ENCODE measurements around the gene DENND5A. TPM values are rescaled to one million over a fixed set of nuclear protein-coding genes. Genes with fewer than 3 reads are reported as not detected.

Gene DENND5A
- total RNA-seq, 4 donors from 2014 or later: 30.4 to 52.9 (median 36.4) TPM

- TF ChIP-seq POLR2AphosphoS5 (IDR thresholded peaks at IDR 0.05) (no peak), EP300 (IDR thresholded peaks at IDR 0.05) (no peak), CTCF (IDR thresholded peaks at IDR 0.05) (no peak), POLR2A (IDR thresholded peaks at IDR 0.05) (no peak)
- H3K27ac ChIP-seq: no peak overlapping the region
- 87% methylated on average over 2 of the region's 2 CpGs for WGBS
These were observed 146.9 kb downstream of the DENND5A start for GRCh38 chr11:9118277-9118676.

GRCh38 chr11:9112075-9112474 is 153.1 kb downstream of the DENND5A start:
- H3K4me1 ChIP-seq: no peaks in the 10 kb centered on the region
- no peaks in the 10 kb centered on the region for H3K36me3 ChIP-seq
- no peak overlapping the region for H3K4me3 ChIP-seq
- TF ChIP-seq POLR2A (IDR thresholded peaks at IDR 0.05) (no peak), POLR2AphosphoS5 (IDR thresholded peaks at IDR 0.05) (no peak), EP300 (IDR thresholded peaks at IDR 0.05) (no peak), CTCF (IDR thresholded peaks at IDR 0.05) (no peak)
- H3K27me3 ChIP-seq: no peaks in the 10 kb centered on the region
- DNase-seq (ENCODE audit: low spot score in 2 of 2): no peak
- WGBS: 95% methylated on average over 2 of the region's 2 CpGs
- no peak overlapping the region for H3K27ac ChIP-seq
- no peaks in the 10 kb centered on the region for H3K9me3 ChIP-seq

More at GRCh38 chr11:9118277-9118676, 146.9 kb downstream of the DENND5A start:
- H3K9me3 ChIP-seq: no peaks in the 10 kb centered on the region
- no peak overlapping the region for H3K4me3 ChIP-seq
- no peaks in the 10 kb centered on the region for H3K27me3 ChIP-seq
- no peaks in the 10 kb centered on the region for H3K36me3 ChIP-seq
- no peak for DNase-seq (ENCODE audit: low spot score in 2 of 2)
- no peaks in the 10 kb centered on the region for H3K4me1 ChIP-seq

- WGBS: 84% methylated on average over 3 of the region's 3 CpGs
- TF ChIP-seq EP300 (IDR thresholded peaks at IDR 0.05) (no peak), POLR2AphosphoS5 (IDR thresholded peaks at IDR 0.05) (no peak), CTCF (IDR thresholded peaks at IDR 0.05) (no peak), POLR2A (IDR thresholded peaks at IDR 0.05) (no peak)
These were observed 155.1 kb downstream of the DENND5A start for GRCh38 chr11:9109858-9110731.

GRCh38 chr11:9104580-9104979 is 160.6 kb downstream of the DENND5A start:
- WGBS: 97% methylated on average over 7 of the region's 7 CpGs
- no peaks in the 10 kb centered on the region for H3K9me3 ChIP-seq
- H3K4me3 ChIP-seq: no peak overlapping the region
- H3K36me3 ChIP-seq: no peaks in the 10 kb centered on the region
- TF ChIP-seq POLR2AphosphoS5 (IDR thresholded peaks at IDR 0.05): no peak
- no peak for TF ChIP-seq POLR2A (IDR thresholded peaks at IDR 0.05)
- TF ChIP-seq CTCF (IDR thresholded peaks at IDR 0.05): no peak
- no peak for TF ChIP-seq EP300 (IDR thresholded peaks at IDR 0.05)
- DNase-seq (ENCODE audit: low spot score in 2 of 2): no peak
- no peak overlapping the region for H3K27ac ChIP-seq
- no peaks in the 10 kb centered on the region for H3K27me3 ChIP-seq
- H3K4me1 ChIP-seq: no peaks in the 10 kb centered on the region

More at GRCh38 chr11:9109858-9110731, 155.1 kb downstream of the DENND5A start:
- H3K36me3 ChIP-seq: no peaks in the 10 kb centered on the region
- H3K9me3 ChIP-seq: no peaks in the 10 kb centered on the region
- no peak overlapping the region for H3K27ac ChIP-seq
- H3K4me1 ChIP-seq: no peaks in the 10 kb centered on the region
- DNase-seq (ENCODE audit: low spot score in 2 of 2): no peak
- H3K4me3 ChIP-seq: no peak overlapping the region
- H3K27me3 ChIP-seq: no peaks in the 10 kb centered on the region

- DNase-seq (ENCODE audit: low spot score in 2 of 2): no peak
- TF ChIP-seq POLR2AphosphoS5 (IDR thresholded peaks at IDR 0.05) (no peak), CTCF (IDR thresholded peaks at IDR 0.05) (no peak), POLR2A (IDR thresholded peaks at IDR 0.05) (no peak), EP300 (IDR thresholded peaks at IDR 0.05) (no peak)
- Histone ChIP-seq H3K9me3 (no peaks in the 10 kb centered on the region), H3K36me3 (no peaks in the 10 kb centered on the region), H3K27me3 (no peaks in the 10 kb centered on the region), H3K4me3 (no peak overlapping the region), H3K4me1 (no peaks in the 10 kb centered on the region), H3K27ac (no peak overlapping the region)
- WGBS: 88% methylated on average over 7 of the region's 7 CpGs
These were observed 161.4 kb downstream of the DENND5A start for GRCh38 chr11:9103542-9104276.

Measured in suprapubic skin (tissue), 4 donors.